Smooth muscle cell (in vitro differentiated cells): ENCODE results near the gene CCDC7. TPM values are rescaled to one million over a fixed set of nuclear protein-coding genes. Genes with fewer than 3 reads are reported as not detected.

ENCODE experiments used
- DNase-seq: peaks from one replicate; lab custom pipeline; 2025; ENCODE audit not compliant: unreplicated experiment; lab: John Stamatoyannopoulos, UW
- H2AFZ ChIP-seq: fragments of 200-600 bp; sonication (generic); 2 replicates; pipeline ENCODE4 v1.6.0; 2016; ENCODE audit warnings: antibody characterized with exemption, low read depth, mild to moderate bottlenecking
- H3F3A ChIP-seq: fragments of 200-600 bp; sonication (generic); 2 replicates; pipeline ENCODE4 v1.6.0; 2017; ENCODE audit warnings: antibody characterized with exemption, low read depth
- H3K27ac ChIP-seq: fragments of 200-600 bp; sonication (generic); 2 replicates; pipeline ENCODE4 v1.5.1; 2016; ENCODE audit warnings: low read depth, mild to moderate bottlenecking
- H3K27me3 ChIP-seq: fragments of 200-600 bp; sonication (generic); 2 replicates; pipeline ENCODE4 v1.6.1; 2016; ENCODE audit warnings: low read depth, mild to moderate bottlenecking
- H3K36me3 ChIP-seq: fragments of 200-600 bp; sonication (generic); 2 replicates; pipeline ENCODE4 v1.5.1; 2016; ENCODE audit warnings: low read depth
- H3K4me1 ChIP-seq: fragments of 200-600 bp; sonication (generic); 2 replicates; pipeline ENCODE4 v1.5.1; 2016; ENCODE audit warnings: low read depth
- H3K4me2 ChIP-seq: fragments of 200-600 bp; sonication (generic); 2 replicates; pipeline ENCODE4 v1.6.0; 2016; ENCODE audit warnings: mild to moderate bottlenecking
- H3K4me3 ChIP-seq: fragments of 200-600 bp; sonication (generic); 2 replicates; pipeline ENCODE4 v1.5.1; 2016; ENCODE audit warnings: mild to moderate bottlenecking
- H3K79me2 ChIP-seq: fragments of 200-600 bp; sonication (generic); 2 replicates; pipeline ENCODE4 v1.6.0; 2016; ENCODE audit warnings: low read depth, mild to moderate bottlenecking
- H3K9ac ChIP-seq: fragments of 200-600 bp; sonication (generic); 2 replicates; pipeline ENCODE4 v1.6.0; 2016; ENCODE audit warnings: low read depth
- H3K9me3 ChIP-seq: fragments of 200-600 bp; sonication (generic); replicated peaks from 2 replicates; pipeline ENCODE4 v1.5.1; 2016; ENCODE audit warnings: low read depth
- H4K20me1 ChIP-seq: fragments of 200-600 bp; sonication (generic); 2 replicates; pipeline ENCODE4 v1.6.0; 2016; ENCODE audit warnings: low read depth
- WGBS: methylation state at CpG from one replicate; pipeline ENCODE4 v1.1.7; 2016; ENCODE audit warnings: low lambda C conversion rate; 5-methylcytosine and 5-hydroxymethylcytosine counted together
- polyA plus RNA-seq: library from polyadenylated mRNA; unstranded; fragments of >200 nt; fragmentation: Nextera tagmentation; extraction: Ambion mirVana; gene quantifications from 2 replicates; pipeline ENCODE4 v1.2.1, GENCODE V29; 2016
- total RNA-seq: library from RNA; depleted of rRNA; stranded (reverse); fragments of >200 nt; gene quantifications from 2 replicates; pipeline ENCODE4 v1.2.3, GENCODE V29; 2014
- TF ChIP-seq, protein P1 (sequence below): fragments of 200-600 bp; sonication (generic); IDR thresholded peaks from 2 replicates; pipeline ENCODE4 v1.5.1; 2017; ENCODE audit warnings: borderline replicate concordance, mild to moderate bottlenecking, antibody characterized with exemption; ENCODE audit not compliant: insufficient read depth, poor library complexity, severe bottlenecking

CCDC7 gene
- total and polyA plus RNA-seq, 2 experiments from 2014 or later: 1.5 to 4.2 TPM

DNA sequence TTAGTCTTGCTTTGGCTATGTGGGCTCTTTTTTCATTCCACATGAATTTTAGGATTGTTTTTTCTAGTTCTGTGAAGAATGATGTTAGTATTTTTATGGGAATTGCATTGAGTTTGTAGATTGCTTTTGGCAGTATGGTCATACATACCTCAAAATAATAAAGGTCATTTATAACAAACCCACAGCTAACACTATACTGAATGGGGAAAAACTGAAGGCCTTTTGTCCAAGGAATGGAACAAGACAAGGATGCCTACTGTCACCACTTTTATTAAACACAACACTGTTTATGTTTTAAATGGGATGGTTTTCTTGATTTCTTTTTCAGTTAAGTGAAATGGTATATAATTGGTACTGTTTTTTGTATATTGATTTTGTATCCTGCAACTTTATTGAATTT lies 84.3 kb downstream of the CCDC7 start:
- TF ChIP-seq, protein P1, sequence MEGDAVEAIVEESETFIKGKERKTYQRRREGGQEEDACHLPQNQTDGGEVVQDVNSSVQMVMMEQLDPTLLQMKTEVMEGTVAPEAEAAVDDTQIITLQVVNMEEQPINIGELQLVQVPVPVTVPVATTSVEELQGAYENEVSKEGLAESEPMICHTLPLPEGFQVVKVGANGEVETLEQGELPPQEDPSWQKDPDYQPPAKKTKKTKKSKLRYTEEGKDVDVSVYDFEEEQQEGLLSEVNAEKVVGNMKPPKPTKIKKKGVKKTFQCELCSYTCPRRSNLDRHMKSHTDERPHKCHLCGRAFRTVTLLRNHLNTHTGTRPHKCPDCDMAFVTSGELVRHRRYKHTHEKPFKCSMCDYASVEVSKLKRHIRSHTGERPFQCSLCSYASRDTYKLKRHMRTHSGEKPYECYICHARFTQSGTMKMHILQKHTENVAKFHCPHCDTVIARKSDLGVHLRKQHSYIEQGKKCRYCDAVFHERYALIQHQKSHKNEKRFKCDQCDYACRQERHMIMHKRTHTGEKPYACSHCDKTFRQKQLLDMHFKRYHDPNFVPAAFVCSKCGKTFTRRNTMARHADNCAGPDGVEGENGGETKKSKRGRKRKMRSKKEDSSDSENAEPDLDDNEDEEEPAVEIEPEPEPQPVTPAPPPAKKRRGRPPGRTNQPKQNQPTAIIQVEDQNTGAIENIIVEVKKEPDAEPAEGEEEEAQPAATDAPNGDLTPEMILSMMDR: no peak
- peaks cover 5% of the 10 kb centered on the region for H3K9me3 ChIP-seq
- no peaks in the 10 kb centered on the region for H3K4me1 ChIP-seq
- H3K36me3 ChIP-seq: no peaks in the 10 kb centered on the region
- H3K9ac ChIP-seq: no peak overlapping the region
- no peak overlapping the region for H3K4me2 ChIP-seq
- no peaks in the 10 kb centered on the region for H3F3A ChIP-seq
- H3K79me2 ChIP-seq: no peaks in the 10 kb centered on the region
- no peak overlapping the region for H2AFZ ChIP-seq
- H3K4me3 ChIP-seq: no peak overlapping the region
- H3K27me3 ChIP-seq: no peaks in the 10 kb centered on the region
- DNase-seq: no peak
- no peaks in the 10 kb centered on the region for H4K20me1 ChIP-seq
- no peak overlapping the region for H3K27ac ChIP-seq

DNA sequence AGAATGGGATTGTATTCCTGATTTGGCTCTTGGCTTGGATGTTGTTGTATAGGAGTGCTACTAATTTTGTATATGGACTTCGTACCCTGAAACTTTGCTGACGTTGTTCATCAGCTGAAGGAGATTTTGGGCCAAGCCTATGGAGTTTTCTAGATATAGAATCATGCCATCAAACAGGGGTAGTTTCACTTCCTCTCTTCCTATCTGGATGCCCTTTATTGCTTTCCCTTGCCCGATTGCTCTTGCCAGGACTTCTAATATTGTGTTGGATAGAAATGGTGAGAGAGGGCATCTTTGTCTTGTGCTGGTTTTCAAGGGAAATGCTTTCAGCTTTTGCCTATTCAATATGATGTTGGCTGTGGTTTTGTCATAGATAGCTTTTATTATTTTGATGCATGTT lies 92.3 kb downstream of the CCDC7 start:
- no peaks in the 10 kb centered on the region for H3K27me3 ChIP-seq
- no peak for DNase-seq
- H2AFZ ChIP-seq: no peak overlapping the region
- no peaks in the 10 kb centered on the region for H4K20me1 ChIP-seq
- no peaks in the 10 kb centered on the region for H3F3A ChIP-seq
- H3K27ac ChIP-seq: no peak overlapping the region
- TF ChIP-seq, protein P1: no peak
- no peak overlapping the region for H3K4me3 ChIP-seq
- H3K4me1 ChIP-seq: no peaks in the 10 kb centered on the region
- H3K36me3 ChIP-seq: no peaks in the 10 kb centered on the region
- no peaks in the 10 kb centered on the region for H3K79me2 ChIP-seq
- 73% methylated on average over 3 of the region's 3 CpGs for WGBS
- H3K9ac ChIP-seq: no peak overlapping the region
- no peak overlapping the region for H3K4me2 ChIP-seq
- H3K9me3 ChIP-seq: peaks cover 5% of the 10 kb centered on the region

DNA sequence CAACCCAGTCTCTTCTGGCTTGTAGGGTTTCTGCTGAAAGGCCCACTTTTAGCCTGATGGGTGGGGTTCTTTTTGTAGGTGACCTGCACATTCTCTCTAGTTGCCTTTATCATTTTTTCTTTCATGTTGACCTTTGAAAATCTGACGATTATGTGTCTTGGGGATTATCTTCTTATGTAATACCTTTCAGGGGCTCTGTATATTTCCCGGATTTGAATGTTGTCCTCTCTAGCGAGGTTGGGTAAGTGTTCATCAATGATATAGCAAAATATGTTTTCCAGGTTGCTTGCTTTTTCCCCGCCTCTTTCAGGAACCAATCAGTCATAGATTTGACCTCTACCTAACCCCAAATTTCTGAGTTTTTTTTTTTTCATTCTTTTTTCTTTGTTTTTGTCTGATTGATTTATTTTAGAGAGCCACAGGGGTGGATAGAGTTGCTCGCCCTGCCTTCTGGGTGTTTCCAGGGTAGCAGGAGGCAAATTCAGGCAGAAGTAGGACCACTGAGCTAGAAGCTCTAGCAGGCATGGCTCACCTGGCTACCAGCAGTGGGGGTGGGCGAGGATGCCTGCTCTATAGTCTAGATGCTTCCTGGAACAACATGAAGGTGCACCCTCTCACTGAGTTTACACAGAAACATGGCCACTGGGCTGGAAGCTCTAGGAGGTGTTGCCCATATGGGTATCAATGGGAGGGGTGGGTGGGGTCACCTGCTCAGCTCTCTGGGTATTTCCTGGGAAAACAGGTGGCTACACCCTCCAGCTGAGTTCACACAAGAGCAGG lies 94.9 kb downstream of the CCDC7 start:
- Histone ChIP-seq H3K36me3 (no peaks in the 10 kb centered on the region), H3F3A (no peaks in the 10 kb centered on the region), H3K9ac (no peak overlapping the region), H3K79me2 (no peaks in the 10 kb centered on the region), H4K20me1 (no peaks in the 10 kb centered on the region), H3K27me3 (no peaks in the 10 kb centered on the region), H3K4me1 (no peaks in the 10 kb centered on the region), H3K27ac (no peak overlapping the region), H3K9me3 (no peaks in the 10 kb centered on the region), H2AFZ (no peak overlapping the region), H3K4me3 (no peak overlapping the region), H3K4me2 (no peak overlapping the region)
- WGBS: 91% methylated on average over 6 of the region's 6 CpGs
- TF ChIP-seq, protein P1: no peak
- no peak for DNase-seq

DNA sequence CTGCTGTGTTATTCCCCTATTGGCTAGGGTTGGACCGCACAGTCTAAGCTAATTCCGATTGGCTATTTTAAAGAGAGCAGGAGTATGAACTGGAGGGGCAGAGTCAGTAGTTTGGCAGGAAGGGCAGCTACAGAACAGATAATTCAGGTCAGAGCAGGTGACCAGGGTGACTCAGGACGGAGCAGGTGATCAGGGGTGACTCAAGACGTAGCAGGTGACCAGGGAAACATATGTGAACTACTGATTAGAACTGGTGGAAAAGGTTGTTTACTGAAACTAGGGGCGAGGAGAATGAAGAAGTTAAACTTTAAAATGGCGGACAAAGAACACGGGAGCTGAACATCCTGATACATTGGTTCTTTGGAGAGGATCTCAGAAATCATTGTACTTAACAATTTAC lies 102.3 kb downstream of the CCDC7 start:
- no peak overlapping the region for H3K4me3 ChIP-seq
- no peaks in the 10 kb centered on the region for H3K9me3 ChIP-seq
- 88% methylated on average over 7 of the region's 7 CpGs for WGBS
- no peak overlapping the region for H2AFZ ChIP-seq
- H3K4me2 ChIP-seq: no peak overlapping the region
- no peak overlapping the region for H3K27ac ChIP-seq
- H3K9ac ChIP-seq: no peak overlapping the region
- no peaks in the 10 kb centered on the region for H3K36me3 ChIP-seq
- no peaks in the 10 kb centered on the region for H3K79me2 ChIP-seq
- H3K4me1 ChIP-seq: no peaks in the 10 kb centered on the region
- H4K20me1 ChIP-seq: no peaks in the 10 kb centered on the region
- DNase-seq: no peak
- H3F3A ChIP-seq: no peaks in the 10 kb centered on the region
- H3K27me3 ChIP-seq: no peaks in the 10 kb centered on the region
- TF ChIP-seq, protein P1: no peak
